RWPE2 (cell line): ENCODE measurements around the gene RGS6.

Source experiments
- ATAC-seq: fragments of 200-7000 bp; cut with Tn5 transposase; 3 replicates; pipeline ENCODE4 v1.9.1; 2021; ENCODE audit warnings: low read depth
- DNase-seq: peaks from one replicate; pipeline ENCODE4 v3.0.0-alpha.2; 2020; ENCODE audit warnings: low spot score
- H3K27ac ChIP-seq: fragments of 450-650 bp; 2 replicates; pipeline ENCODE4 v1.5.1; 2017; ENCODE audit warnings: mild to moderate bottlenecking; ENCODE audit not compliant: poor library complexity, severe bottlenecking
- H3K27me3 ChIP-seq: fragments of 250-450 bp; sonication (Bioruptor Pico); 2 replicates; pipeline ENCODE4 v1.5.1; 2021; ENCODE audit warnings: mild to moderate bottlenecking, moderate library complexity; ENCODE audit not compliant: insufficient read depth, poor library complexity, severe bottlenecking
- H3K36me3 ChIP-seq: fragments of 250-450 bp; sonication (Bioruptor Pico); 2 replicates; pipeline ENCODE4 v1.5.1; 2020; ENCODE audit warnings: low read depth, mild to moderate bottlenecking, moderate library complexity
- H3K4me1 ChIP-seq: fragments of 250-450 bp; sonication (Bioruptor Pico); 2 replicates; pipeline ENCODE4 v1.5.1; 2021; ENCODE audit warnings: mild to moderate bottlenecking, moderate library complexity; ENCODE audit not compliant: insufficient read depth, poor library complexity, severe bottlenecking
- H3K4me3 ChIP-seq: fragments of 250-450 bp; sonication (Bioruptor Pico); 2 replicates; pipeline ENCODE4 v1.5.1; 2021; ENCODE audit warnings: mild to moderate bottlenecking, moderate library complexity; ENCODE audit not compliant: severe bottlenecking
- H3K9me3 ChIP-seq: fragments of 250-450 bp; sonication (Bioruptor Pico); 2 replicates; pipeline ENCODE4 v1.5.1; 2021; ENCODE audit warnings: mild to moderate bottlenecking, moderate library complexity; ENCODE audit not compliant: severe bottlenecking
- CTCF ChIP-seq: fragments of 450-650 bp; IDR thresholded peaks from one replicate; pipeline ENCODE4 v1.5.1; 2017; ENCODE audit warnings: mild to moderate bottlenecking, moderate library complexity; ENCODE audit not compliant: poor library complexity, severe bottlenecking

The RGS6 gene

GRCh38 chr14:72519543-72519942, 587.3 kb downstream of the RGS6 start:
- Histone ChIP-seq H3K4me3 (no peak overlapping the region), H3K36me3 (no peaks in the 10 kb centered on the region), H3K9me3 (no peaks in the 10 kb centered on the region), H3K27me3 (no peaks in the 10 kb centered on the region), H3K27ac (no peak overlapping the region), H3K4me1 (no peaks in the 10 kb centered on the region)
- no peak for DNase-seq
- TF ChIP-seq CTCF = no peak
- no peak for ATAC-seq

DNA sequence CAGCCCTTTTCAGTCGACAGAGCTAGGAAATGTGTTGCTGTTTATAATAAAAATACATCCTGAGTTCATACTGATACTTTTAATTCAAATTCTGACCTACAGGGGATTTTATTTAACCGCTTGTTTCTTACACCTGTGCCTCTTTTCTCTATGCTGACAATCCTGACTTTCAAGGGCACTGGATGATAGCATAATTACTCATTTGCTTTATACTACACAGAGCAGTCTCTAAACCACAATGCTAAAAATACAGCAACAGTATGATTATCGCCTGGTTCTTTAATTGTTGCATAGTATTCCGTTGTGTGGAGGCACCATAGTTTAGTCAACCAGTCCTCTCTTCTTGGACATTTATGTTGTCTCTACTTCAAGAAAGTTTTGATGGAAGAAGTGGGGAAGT, 588.8 kb downstream of the RGS6 start:
- Histone ChIP-seq H3K9me3 (no peaks in the 10 kb centered on the region), H3K4me1 (no peaks in the 10 kb centered on the region), H3K4me3 (no peak overlapping the region), H3K27me3 (no peaks in the 10 kb centered on the region), H3K36me3 (no peaks in the 10 kb centered on the region), H3K27ac (no peak overlapping the region)
- ATAC-seq (no peak), DNase-seq (no peak)
- no peak for TF ChIP-seq CTCF

DNA sequence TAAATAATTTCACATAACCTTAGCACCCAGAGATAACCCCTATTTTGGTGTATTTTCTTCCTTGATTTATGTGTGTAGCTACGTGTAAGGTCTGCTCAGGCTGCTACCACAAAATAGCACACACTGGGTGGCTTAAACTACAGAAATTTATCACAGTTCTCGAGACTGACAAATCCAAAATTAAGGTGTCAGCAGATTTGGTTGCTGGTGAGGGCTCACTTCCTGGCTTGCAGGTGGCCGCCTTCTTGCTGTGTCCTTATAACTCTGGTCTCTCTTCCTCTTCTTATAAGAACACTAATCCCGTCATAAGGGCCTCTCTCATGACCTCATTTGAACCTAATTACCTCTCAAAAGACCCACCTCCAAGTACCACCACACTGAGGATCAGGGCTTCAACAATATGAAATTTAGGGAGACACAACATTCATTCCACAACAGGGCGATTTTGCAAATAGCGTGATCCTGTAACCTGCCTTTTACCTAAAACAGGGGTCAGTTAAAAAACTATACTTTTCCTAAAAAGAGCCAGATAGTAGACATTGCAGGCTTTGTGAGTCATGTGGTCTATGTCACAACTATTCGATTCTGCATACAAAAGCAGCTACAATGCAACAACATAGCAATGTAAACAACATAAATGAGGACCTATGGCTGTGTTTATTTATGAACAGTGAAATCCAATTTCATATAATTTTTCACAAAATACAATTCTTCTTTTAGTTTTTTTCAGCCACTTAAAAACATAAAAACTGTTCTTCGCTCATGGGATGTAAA, 589.9 kb downstream of the RGS6 start:
- TF ChIP-seq CTCF = no peak
- H3K36me3 ChIP-seq = no peaks in the 10 kb centered on the region
- DNase-seq (no peak), ATAC-seq (no peak)
- H3K4me3 ChIP-seq = no peak overlapping the region
- H3K4me1 ChIP-seq = no peaks in the 10 kb centered on the region
- no peak overlapping the region for H3K27ac ChIP-seq
- no peaks in the 10 kb centered on the region for H3K9me3 ChIP-seq
- no peaks in the 10 kb centered on the region for H3K27me3 ChIP-seq

DNA sequence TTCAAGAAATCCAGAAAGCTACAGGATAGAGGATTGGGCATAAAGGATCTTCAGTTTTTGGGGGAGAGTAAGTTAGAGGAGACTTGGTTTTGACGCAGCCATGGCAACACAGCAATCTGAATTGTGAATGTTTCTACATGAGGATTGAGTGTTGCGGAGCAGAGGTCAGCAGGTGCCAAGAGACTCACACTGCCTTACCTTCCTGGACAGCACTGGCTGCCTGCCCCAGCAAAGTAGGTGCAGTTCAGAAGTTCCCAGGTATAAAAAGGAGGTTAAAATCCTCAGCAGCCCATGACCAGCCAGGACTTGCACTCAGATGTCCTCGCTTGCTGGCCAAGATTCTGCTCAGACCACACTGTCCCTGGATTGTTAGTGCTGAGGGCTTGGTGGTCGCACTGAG, 590.6 kb downstream of the RGS6 start:
- no peak for DNase-seq
- Histone ChIP-seq H3K4me1 (no peaks in the 10 kb centered on the region), H3K27ac (no peak overlapping the region), H3K36me3 (no peaks in the 10 kb centered on the region), H3K4me3 (no peak overlapping the region), H3K9me3 (no peaks in the 10 kb centered on the region), H3K27me3 (no peaks in the 10 kb centered on the region)
- no peak for TF ChIP-seq CTCF
- ATAC-seq = no peak

GRCh38 chr14:72523424-72524294, 591.4 kb downstream of the RGS6 start:
- H3K4me1 ChIP-seq = no peaks in the 10 kb centered on the region
- no peaks in the 10 kb centered on the region for H3K27me3 ChIP-seq
- H3K36me3 ChIP-seq = no peaks in the 10 kb centered on the region
- no peak for DNase-seq
- no peak for ATAC-seq
- TF ChIP-seq CTCF = no peak
- no peak overlapping the region for H3K27ac ChIP-seq
- no peak overlapping the region for H3K4me3 ChIP-seq
- H3K9me3 ChIP-seq = no peaks in the 10 kb centered on the region
